GM19099 (cell line): Measurements from ENCODE around the gene C4BPA.

Source experiments
- POLR2A ChIP-seq: IDR thresholded peaks from 3 replicates; pipeline ENCODE4 v1.6.1; 2011; ENCODE audit warnings: low read depth; ENCODE audit not compliant: insufficient read length; ENCODE audit errors: extremely low read depth

The C4BPA gene

GRCh38 chr1:207088161-207088560 is 15.9 kb upstream of the C4BPA start:
- no peak for TF ChIP-seq POLR2A

- no peak for TF ChIP-seq POLR2A
These were observed 15.1 kb upstream of the C4BPA start, which contains the start of gene C4BPB for GRCh38 chr1:207088701-207089626. C4BPB (plus strand) TSS chr1:207088860; CDS start chr1:207089532, 672 bp downstream.

- no peak for TF ChIP-seq POLR2A
These were observed 14.2 kb upstream of the C4BPA start for GRCh38 chr1:207089627-207090355.

GRCh38 chr1:207091200-207091908 is 12.7 kb upstream of the C4BPA start:
- no peak for TF ChIP-seq POLR2A

GRCh38 chr1:207093944-207094343 is 10.1 kb upstream of the C4BPA start:
- TF ChIP-seq POLR2A = no peak

- TF ChIP-seq POLR2A = no peak
These were observed 6.1 kb upstream of the C4BPA start for GRCh38 chr1:207097871-207098324.

- TF ChIP-seq POLR2A = no peak
These were observed 2.3 kb upstream of the C4BPA start for GRCh38 chr1:207101720-207102119.

- TF ChIP-seq POLR2A = no peak
These were observed 1.9 kb upstream of the C4BPA start for GRCh38 chr1:207102146-207102545.

GRCh38 chr1:207102659-207103058 is 1.4 kb upstream of the C4BPA start:
- no peak for TF ChIP-seq POLR2A

GRCh38 chr1:207109004-207109403 is 5.0 kb downstream of the C4BPA start:
- TF ChIP-seq POLR2A = no peak

GRCh38 chr1:207112616-207113296 is 8.7 kb downstream of the C4BPA start:
- TF ChIP-seq POLR2A = no peak

- no peak for TF ChIP-seq POLR2A
These were observed 11.2 kb downstream of the C4BPA start for GRCh38 chr1:207115269-207115668.

- no peak for TF ChIP-seq POLR2A
These were observed 20.4 kb downstream of the C4BPA start for GRCh38 chr1:207124389-207124788.

GRCh38 chr1:207128336-207128921 is 24.4 kb downstream of the C4BPA start:
- no peak for TF ChIP-seq POLR2A

GRCh38 chr1:207129053-207129452 is 25.0 kb downstream of the C4BPA start:
- no peak for TF ChIP-seq POLR2A
